ENCODE measurements around the gene UBE2L5. TPM values are rescaled to one million over a fixed set of nuclear protein-coding genes. Genes with fewer than 3 reads are reported as not detected.
A peak's percentile ranks its signal among the peaks of the same experiment; 100 is the strongest.

UBE2L5 gene
- total RNA-seq, 6 experiments from 2014 or later, result not detected

DNA sequence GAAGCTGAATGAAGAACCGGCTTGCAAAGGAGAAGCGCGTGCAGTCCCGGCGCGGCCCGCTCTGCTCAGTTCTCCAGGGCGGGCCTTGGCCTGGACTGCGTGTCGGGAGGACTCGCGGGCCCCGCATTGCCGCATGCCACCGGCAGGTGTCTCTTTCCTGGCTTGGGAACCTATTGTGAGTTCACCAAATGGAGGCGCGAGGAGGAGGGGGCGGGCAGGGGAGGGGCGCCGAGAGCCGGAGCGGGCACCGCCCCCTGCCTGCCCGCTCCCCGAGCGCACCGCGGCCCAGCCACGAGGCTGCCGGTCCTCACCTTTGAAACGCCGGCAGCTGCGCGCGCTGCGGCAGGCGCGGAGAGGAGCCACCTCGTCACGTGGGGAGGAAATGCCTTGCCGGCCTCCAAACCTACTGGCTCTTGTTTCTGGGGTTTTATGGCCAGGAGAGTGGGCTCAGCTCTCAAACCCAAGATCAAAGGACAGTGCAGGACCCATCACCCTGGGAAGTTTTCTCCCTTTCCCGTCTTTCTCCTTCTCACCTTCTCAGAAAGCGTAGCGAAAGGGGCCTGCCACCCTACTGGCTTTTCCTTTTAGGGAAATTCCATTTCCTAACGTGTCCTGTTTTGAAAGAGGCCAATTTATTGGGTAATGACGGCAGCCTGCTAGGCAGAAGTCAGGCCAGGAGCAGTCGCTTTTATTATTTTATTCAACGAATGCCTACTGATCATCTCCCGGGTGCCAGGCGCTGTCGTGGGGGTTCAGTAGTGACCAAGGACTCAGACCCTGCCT lies 13.8 kb upstream of the UBE2L5 start:
- no peaks in the 10 kb centered on the region for H3K27me3 ChIP-seq
- no peaks in the 10 kb centered on the region for H3K36me3 ChIP-seq
- DNase-seq (peak; percentile 95 to 98 (median 97)), ATAC-seq (peak; percentile 89 to 96 (median 91))
- H3K4me1 ChIP-seq, result peaks cover 0 to 29% (median 12%) of the 10 kb centered on the region in 4 donors
- TF ChIP-seq, protein P1, sequence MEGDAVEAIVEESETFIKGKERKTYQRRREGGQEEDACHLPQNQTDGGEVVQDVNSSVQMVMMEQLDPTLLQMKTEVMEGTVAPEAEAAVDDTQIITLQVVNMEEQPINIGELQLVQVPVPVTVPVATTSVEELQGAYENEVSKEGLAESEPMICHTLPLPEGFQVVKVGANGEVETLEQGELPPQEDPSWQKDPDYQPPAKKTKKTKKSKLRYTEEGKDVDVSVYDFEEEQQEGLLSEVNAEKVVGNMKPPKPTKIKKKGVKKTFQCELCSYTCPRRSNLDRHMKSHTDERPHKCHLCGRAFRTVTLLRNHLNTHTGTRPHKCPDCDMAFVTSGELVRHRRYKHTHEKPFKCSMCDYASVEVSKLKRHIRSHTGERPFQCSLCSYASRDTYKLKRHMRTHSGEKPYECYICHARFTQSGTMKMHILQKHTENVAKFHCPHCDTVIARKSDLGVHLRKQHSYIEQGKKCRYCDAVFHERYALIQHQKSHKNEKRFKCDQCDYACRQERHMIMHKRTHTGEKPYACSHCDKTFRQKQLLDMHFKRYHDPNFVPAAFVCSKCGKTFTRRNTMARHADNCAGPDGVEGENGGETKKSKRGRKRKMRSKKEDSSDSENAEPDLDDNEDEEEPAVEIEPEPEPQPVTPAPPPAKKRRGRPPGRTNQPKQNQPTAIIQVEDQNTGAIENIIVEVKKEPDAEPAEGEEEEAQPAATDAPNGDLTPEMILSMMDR (IDR thresholded peaks at IDR 0.05), result peak; percentile 70 to 83 (median 74)
- peak; percentile 50 for TF ChIP-seq POLR2A (IDR thresholded peaks at IDR 0.05)
- H3K9me3 ChIP-seq, result no peaks in the 10 kb centered on the region
- intact Hi-C loops (cut with DNase I), result no loop called here
- H3K27ac ChIP-seq, result peak overlapping the region; percentile 69 to 82 (median 79)
- 8% methylated on average over 15 of the region's 51 CpGs for WGBS (ENCODE audit: insufficient coverage, low coverage, low lambda C conversion rate, missing lambda C conversion rate)
- peak overlapping the region; percentile 27 to 43 (median 28) for H3K4me3 ChIP-seq

DNA sequence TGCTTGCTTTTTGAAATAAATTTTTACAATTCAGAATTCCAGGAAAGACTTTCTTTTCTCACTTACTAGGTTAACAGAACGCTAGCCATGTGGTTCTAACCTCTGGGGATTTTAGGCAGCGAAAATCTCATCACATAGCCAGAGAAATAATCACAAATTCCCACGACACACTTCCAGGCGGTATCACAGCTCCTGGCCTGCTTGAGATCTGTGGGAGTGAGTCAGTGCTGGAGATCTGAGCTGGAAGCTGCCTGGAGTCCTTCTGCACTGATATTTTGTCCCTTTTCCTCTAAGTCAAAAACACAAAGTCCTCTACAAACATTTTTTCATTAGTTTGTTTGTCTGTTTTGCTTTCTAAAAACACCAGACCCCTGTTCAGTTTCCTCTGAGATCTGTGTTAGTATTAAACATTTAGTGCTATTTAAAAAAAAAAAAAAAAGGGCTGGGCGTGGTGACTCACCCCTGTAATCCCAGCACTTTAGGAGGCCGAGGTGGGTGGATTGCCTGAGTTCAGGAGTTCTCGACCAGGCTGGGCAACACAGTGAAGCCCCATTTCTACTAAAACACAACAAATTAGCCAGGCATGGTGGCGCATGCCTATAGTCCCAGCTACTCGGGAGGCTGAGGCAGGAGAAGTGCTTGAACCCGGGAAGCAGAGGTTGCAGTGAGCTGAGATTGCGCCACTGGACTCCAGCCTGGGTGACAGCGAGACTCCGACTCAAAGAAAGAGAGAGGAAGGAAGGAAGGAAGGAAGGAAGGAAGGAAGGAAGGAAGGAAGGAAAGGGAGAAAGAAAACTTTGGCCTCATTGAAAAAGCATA lies 12.2 kb upstream of the UBE2L5 start:
- 94% methylated on average over 7 of the region's 13 CpGs for WGBS (ENCODE audit: insufficient coverage, low coverage, low lambda C conversion rate, missing lambda C conversion rate)
- DNase-seq (no peak), ATAC-seq (no peak)
- H3K4me3 ChIP-seq, result no peak overlapping the region
- TF ChIP-seq, protein P1 (IDR thresholded peaks at IDR 0.05), result no peak
- TF ChIP-seq POLR2A (IDR thresholded peaks at IDR 0.05), result no peak
- H3K4me1 ChIP-seq, result peaks cover 0 to 13% (median 5%) of the 10 kb centered on the region in 4 donors
- H3K9me3 ChIP-seq, result no peaks in the 10 kb centered on the region
- H3K27ac ChIP-seq, result no peak overlapping the region
- H3K36me3 ChIP-seq, result no peaks in the 10 kb centered on the region
- intact Hi-C loops (cut with DNase I), result no loop called here
- H3K27me3 ChIP-seq, result no peaks in the 10 kb centered on the region

DNA sequence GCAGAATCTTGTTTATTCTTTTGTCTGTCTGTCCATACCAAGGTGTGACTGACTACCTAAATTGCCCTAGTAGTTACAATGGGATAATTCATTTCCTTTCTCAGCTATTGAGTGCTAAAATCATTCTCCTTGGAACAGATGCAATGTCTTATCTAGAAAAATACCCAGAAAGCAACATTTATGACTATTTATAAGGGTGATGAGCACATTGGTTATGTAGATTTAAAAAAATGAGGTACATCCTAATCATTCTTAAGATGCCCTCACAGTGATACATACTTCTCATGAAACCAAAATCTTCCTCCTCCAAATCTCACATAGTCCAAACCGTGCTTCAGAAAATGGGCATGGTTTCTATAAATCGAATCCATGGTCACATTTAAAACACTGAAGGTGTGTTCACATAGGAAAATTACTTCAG lies 11.6 kb upstream of the UBE2L5 start:
- Histone ChIP-seq H3K4me3 (no peak overlapping the region), H3K27me3 (no peaks in the 10 kb centered on the region), H3K9me3 (no peaks in the 10 kb centered on the region), H3K36me3 (no peaks in the 10 kb centered on the region), H3K4me1 (peaks cover 0 to 7% (median 5%) of the 10 kb centered on the region in 4 donors), H3K27ac (no peak overlapping the region)
- DNase-seq (no peak), ATAC-seq (no peak)
- intact Hi-C loops (cut with DNase I), result no loop called here
- TF ChIP-seq, protein P1 (IDR thresholded peaks at IDR 0.05), result no peak
- TF ChIP-seq POLR2A (IDR thresholded peaks at IDR 0.05), result no peak
- WGBS (ENCODE audit: insufficient coverage, low coverage, low lambda C conversion rate, missing lambda C conversion rate), result 94% methylated on average over 2 of the region's 2 CpGs

DNA sequence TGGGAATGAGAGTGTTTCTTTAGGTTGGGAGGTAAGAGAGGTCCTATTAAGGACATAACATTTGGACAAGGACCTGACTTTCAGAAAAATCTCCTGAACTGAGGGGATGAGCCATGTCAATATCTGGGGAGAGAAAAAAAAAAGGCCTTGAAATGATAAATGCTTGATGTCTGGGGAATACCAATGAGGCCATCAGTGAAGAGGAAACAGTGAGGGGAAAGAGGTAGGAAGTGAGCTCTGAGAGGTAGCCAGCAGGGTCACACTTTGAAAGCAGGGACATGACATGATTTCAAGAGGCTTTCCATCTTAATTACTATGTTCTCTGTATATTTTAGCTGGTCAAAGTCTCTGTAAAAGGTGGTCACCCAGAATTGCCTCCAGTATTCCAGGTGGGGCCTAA lies 9.9 kb upstream of the UBE2L5 start:
- no peak for TF ChIP-seq POLR2A (IDR thresholded peaks at IDR 0.05)
- no peak overlapping the region for H3K27ac ChIP-seq
- DNase-seq (no peak), ATAC-seq (no peak)
- intact Hi-C loops (cut with DNase I), result no loop called here
- peaks cover 0 to 4% (median 3%) of the 10 kb centered on the region in 4 donors for H3K4me1 ChIP-seq
- H3K9me3 ChIP-seq, result no peaks in the 10 kb centered on the region
- H3K27me3 ChIP-seq, result no peaks in the 10 kb centered on the region
- no peak overlapping the region for H3K4me3 ChIP-seq
- H3K36me3 ChIP-seq, result no peaks in the 10 kb centered on the region

DNA sequence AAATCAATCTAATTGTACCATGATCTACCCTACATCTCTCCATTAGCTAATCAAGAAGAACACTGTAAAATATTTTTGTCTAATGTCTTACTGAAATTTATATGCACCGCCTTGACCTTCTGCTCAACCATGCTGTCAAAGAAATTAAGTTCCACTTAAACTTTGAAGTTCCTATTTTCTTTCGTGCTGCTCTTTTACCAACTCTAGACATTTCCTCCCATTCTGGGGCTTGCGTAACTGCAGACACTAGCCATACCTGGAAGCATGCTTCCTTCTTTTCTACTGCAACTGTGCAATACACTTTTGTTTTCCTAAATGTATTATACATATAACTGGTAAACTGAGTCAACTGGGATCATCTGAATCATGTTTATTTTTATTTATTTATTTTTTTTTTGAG lies 8.5 kb upstream of the UBE2L5 start:
- Histone ChIP-seq H3K4me1 (no peaks in the 10 kb centered on the region), H3K9me3 (no peaks in the 10 kb centered on the region), H3K4me3 (no peak overlapping the region), H3K27ac (no peak overlapping the region), H3K27me3 (no peaks in the 10 kb centered on the region), H3K36me3 (no peaks in the 10 kb centered on the region)
- ATAC-seq (no peak), DNase-seq (no peak)
- TF ChIP-seq POLR2A (IDR thresholded peaks at IDR 0.05), result no peak
- TF ChIP-seq, protein P1 (IDR thresholded peaks at IDR 0.05), result no peak
- intact Hi-C loops (cut with DNase I), result no loop called here
- WGBS (ENCODE audit: insufficient coverage, low coverage, low lambda C conversion rate, missing lambda C conversion rate), result 40% methylated on average over 3 of the region's 3 CpGs
